GM10266 (cell line): ENCODE data around the gene PPP2R5C.

Source experiments
- DNase-seq: peaks from one replicate; pipeline ENCODE4 v3.0.0; 2012; ENCODE audit errors: extremely low spot score
- TF ChIP-seq, protein P1 (sequence below): IDR thresholded peaks from 2 replicates; pipeline ENCODE4 v1.5.1; 2012; ENCODE audit warnings: mild to moderate bottlenecking, low read depth; ENCODE audit not compliant: control insufficient read depth, insufficient read depth; ENCODE audit errors: missing control alignments

PPP2R5C gene

DNA sequence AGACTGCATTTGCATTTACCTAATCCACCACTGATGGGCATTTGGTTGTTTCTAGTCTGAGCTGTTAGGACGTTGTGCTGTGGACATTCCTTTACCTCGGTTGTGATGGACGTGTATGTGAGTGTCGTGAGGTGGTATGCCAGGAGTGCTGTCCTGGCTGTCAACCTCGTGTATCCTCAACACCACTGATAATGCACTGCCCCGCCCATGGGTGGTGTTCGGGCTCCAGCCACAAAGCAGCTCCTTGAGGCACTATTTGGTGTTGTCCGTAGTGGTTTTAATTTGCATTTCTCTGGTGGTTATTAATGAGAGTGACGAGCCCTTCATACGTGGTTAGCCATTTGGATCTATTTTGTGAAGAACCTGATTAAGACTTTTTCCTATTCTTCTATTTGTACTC, 87.6 kb downstream of the PPP2R5C start:
- TF ChIP-seq, protein P1, sequence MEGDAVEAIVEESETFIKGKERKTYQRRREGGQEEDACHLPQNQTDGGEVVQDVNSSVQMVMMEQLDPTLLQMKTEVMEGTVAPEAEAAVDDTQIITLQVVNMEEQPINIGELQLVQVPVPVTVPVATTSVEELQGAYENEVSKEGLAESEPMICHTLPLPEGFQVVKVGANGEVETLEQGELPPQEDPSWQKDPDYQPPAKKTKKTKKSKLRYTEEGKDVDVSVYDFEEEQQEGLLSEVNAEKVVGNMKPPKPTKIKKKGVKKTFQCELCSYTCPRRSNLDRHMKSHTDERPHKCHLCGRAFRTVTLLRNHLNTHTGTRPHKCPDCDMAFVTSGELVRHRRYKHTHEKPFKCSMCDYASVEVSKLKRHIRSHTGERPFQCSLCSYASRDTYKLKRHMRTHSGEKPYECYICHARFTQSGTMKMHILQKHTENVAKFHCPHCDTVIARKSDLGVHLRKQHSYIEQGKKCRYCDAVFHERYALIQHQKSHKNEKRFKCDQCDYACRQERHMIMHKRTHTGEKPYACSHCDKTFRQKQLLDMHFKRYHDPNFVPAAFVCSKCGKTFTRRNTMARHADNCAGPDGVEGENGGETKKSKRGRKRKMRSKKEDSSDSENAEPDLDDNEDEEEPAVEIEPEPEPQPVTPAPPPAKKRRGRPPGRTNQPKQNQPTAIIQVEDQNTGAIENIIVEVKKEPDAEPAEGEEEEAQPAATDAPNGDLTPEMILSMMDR = no peak
- no peak for DNase-seq

DNA sequence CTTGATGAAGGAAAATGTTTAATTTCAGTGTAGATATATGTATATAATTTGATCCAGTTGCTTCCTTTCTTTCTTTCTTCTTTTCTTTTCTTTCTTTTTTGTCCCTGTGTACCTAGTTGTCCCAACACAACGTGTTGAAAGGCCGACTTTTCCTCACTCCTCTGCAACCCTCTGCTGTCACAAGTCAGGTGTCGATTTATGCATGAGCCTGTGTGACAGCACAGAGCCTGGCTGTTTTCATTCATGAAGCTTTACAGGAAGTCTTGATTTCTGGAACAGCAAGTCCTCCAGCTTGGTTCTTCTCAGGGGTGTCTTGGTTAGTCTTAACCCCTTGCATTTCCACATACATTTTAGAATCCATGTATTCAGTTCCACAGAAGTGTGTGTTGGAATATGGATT, 88.1 kb downstream of the PPP2R5C start:
- DNase-seq = no peak
- TF ChIP-seq, protein P1 = no peak

DNA sequence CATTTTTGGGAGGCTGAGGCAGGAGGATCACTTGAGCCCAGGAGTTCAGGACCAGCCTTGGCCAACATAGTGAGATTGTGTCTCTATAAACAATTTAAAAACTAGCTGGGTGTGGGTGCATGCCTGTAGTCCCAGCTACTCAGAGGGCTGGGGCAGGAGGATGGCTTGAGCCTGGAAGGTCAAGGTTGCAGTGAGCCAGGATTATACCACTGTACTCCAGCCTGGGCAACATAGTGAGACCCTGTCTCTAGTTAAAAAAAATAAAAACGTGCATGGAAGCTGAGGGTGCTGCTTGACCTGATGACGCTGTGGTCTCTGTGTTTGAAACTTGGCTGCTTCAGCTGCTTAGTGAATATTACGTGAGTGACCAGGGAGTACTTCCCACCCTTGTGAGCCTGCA, 89.7 kb downstream of the PPP2R5C start:
- no peak for DNase-seq
- TF ChIP-seq, protein P1 = no peak

DNA sequence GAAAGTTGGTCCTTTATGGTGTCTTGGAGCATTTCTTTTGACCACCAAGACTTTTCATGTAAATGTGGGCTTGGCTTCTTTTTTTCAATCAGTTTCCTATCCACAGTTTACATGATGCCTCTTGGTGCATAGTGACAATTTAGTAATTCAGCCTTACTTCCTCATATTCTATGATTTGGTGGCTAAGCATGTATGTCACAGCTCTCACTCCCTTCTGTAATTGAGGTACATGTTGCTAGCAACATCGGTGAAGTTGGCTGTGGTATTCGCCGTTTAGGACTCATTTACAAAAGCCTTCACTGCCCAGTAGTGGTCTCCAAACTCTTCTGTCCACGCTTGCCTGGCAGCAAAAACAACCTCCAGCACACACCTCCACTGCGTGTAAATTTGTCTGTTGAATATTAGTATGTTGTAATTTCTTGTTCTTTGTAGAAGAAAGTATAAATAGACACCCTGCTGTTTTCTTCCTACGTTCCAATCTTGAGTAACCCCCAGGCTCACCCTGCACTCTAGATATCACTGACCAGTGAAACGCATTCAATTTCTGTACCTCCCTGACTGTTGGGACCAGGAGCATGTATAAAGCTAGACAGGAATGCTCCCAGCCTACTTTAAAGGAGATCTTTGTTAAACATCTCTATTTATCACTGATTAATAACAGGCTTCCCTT, 90.4 kb downstream of the PPP2R5C start:
- no peak for DNase-seq
- TF ChIP-seq, protein P1 = no peak

DNA sequence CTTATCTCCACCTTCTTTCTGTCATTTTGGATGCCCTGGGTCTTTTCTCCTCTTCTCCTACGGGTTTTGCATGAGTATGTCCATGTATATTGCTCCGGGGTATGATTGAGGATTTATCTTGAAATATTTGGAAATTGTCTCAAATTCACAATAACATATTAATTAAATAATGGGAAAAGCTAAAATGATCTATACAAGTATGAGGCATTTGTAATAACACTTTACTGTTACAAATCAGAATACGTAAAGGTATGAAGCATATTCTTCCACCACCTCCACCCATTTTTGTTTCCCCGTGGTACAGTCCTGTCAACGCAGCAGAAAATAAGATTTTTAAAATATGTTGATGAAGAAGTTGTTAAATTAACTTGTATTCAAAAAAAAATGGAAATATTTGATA, 91.3 kb downstream of the PPP2R5C start:
- no peak for DNase-seq
- TF ChIP-seq, protein P1 = no peak

DNA sequence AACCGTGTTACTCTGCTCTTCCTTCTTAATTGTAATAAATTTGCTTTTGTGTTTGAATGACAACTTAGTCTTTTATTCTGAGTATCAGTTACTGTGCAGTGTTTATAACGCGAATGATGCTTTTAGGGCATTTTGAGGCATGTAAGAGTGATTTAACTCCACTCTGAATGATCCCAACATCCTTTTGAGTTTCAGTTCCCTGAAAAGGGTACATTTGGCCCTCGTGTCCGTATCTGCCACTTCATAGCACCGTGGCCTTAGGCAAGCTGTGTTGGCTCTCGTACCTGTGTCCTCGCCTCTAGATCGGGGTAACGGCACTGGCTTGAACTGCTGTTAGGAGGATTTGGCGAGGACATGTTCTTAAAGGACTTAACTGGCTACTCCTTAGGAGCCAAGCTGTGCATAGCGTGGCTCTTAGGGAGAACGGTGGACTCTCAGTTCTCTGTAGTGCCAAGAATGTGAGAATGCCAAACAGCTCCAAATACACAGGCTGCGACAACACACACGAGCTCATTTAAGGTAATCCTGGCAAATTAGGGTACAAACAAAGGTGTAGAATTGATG, 92.0 kb downstream of the PPP2R5C start:
- DNase-seq = no peak
- TF ChIP-seq, protein P1 = no peak

DNA sequence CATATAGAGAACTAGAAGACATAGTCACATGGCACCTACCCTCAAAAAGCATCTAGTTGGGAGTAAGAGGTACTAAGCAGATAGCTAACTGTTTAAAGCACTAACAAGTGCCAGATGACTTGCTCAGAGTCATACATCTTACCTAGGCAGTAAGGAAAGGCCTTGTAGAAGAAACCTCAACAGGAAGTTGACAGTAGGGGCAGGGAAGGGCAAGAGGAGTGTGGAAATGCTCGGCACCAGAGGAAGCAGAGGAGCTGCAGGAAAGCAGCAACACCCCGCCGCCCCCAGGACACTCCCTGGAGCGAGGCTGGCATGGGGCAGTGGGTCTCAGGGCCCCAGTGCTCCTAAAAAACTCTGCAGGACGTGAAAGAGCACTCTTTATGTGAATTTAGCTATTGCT, 92.9 kb downstream of the PPP2R5C start:
- TF ChIP-seq, protein P1 = no peak
- no peak for DNase-seq
